ENCODE measurements around the gene RTN4R.

DNA sequence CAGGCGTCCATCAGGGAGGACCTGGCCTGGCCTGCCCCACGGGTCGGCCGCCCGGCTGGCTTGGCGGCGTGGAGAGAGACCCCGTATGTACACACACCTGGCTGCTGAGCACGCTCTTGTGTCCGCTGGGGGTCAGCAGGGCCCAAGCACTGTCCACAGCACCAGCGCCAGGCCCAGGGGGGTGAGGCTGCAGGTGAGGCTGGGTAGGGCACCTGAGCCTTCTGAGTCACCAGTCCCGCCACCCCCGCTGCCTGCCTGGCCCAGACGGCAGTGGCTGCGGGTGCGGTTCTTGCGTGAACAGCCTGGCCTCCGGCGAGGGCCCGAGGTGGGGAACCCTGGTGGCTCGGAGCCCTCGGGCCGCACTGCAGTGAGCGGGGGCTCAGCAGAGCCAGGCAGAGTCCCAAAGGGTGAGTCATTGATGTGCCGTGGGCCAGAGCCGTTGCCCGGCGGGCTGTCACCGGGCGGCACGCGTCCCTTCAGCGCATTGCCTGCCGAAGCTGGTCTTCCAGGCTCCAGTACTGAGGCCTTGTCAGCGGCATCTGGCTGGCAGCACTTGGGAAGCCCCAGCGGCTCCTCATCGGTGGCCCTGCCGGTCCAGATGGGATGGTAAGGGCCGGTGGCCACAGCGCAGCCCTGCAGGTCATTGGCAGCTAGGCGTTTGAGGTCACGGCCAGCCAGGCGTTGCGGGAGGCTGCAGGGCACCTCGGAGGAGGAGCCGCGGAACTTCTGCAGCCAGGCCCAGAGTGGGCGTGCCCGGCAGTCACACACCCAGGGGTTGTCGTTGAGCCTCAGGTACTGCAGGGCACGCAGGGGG, 26.3 kb downstream of the RTN4R start:
- TF ChIP-seq CTCF (IDR thresholded peaks at IDR 0.05) (no peak), POLR2A (IDR thresholded peaks at IDR 0.05) (no peak)

Measured in uterus (tissue), 2 donors.